GM12873 (cell line): Measurements from ENCODE around the gene IRAG1.

Source experiments
- CTCF ChIP-seq: IDR thresholded peaks from 2 replicates; pipeline ENCODE4 v1.5.1; 2012; ENCODE audit warnings: low read depth, mild to moderate bottlenecking, moderate library complexity, low read length, control low read depth; ENCODE audit not compliant: insufficient read depth; ENCODE audit errors: missing control alignments

Gene IRAG1

GRCh38 chr11:10686311-10686710 is 7.2 kb downstream of the IRAG1 start:
- no peak for TF ChIP-seq CTCF

GRCh38 chr11:10683429-10683828 is 10.1 kb downstream of the IRAG1 start:
- no peak for TF ChIP-seq CTCF

- no peak for TF ChIP-seq CTCF
Measured at GRCh38 chr11:10680956-10681487, 12.5 kb downstream of the IRAG1 start.

GRCh38 chr11:10679644-10680043 is 13.9 kb downstream of the IRAG1 start:
- TF ChIP-seq CTCF = no peak

GRCh38 chr11:10678101-10678500 is 15.5 kb downstream of the IRAG1 start:
- TF ChIP-seq CTCF = no peak

GRCh38 chr11:10676919-10677318 is 16.6 kb downstream of the IRAG1 start:
- no peak for TF ChIP-seq CTCF

- TF ChIP-seq CTCF = no peak
Measured at GRCh38 chr11:10674911-10675440, 18.6 kb downstream of the IRAG1 start.
